ENCODE measurements around the gene OLFM3.

The OLFM3 gene
- long read RNA-seq, partial matches to known transcripts: 0 of 1 reads
- long read RNA-seq, other reads (novel, unspliced or antisense): 1 of 1 reads

DNA sequence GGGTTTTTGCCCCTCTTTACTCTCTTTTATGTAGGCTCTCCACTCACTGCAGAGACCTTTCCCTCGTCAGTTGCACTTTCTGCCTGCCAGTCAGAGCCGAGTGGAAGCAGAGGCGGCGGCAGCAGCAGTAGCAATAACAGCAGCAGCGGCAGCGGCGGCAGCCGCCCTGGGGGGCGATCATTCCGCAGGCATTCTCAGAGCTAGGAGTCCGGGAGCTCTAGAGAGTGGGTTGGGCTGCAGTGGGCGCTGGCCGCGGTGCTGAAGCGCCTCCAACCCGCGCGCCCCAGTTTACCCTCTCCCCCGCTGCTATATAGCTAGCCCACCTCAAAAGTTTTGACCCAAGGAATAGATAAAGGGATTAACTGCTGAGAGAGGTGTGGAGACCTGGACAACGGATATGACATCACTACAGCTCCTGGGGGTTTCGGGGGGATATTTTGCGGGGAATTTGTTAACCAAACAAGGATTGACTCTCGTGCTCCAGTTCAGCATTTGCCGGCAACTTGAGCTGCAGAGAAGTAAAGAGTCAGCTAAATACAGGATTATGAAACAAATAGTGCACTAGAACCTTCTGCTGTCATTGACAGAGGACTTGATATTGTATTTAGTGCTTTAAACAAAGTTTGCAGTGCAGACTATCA is at the start of gene OLFM3:
Gene OLFM3 (minus strand): TSS at position 102 of the 641 bp plus-strand sequence.
- Histone ChIP-seq H3K4me3 (replicated peaks; ENCODE audit: insufficient read depth, low read length) (no peak within 1 kb of the TSS), H3K27ac (replicated peaks) (no peak within 1 kb of the TSS)
- DNase-seq (ENCODE audit: low read depth in 1 of 2, low spot score in 1 of 2): no peak

DNA sequence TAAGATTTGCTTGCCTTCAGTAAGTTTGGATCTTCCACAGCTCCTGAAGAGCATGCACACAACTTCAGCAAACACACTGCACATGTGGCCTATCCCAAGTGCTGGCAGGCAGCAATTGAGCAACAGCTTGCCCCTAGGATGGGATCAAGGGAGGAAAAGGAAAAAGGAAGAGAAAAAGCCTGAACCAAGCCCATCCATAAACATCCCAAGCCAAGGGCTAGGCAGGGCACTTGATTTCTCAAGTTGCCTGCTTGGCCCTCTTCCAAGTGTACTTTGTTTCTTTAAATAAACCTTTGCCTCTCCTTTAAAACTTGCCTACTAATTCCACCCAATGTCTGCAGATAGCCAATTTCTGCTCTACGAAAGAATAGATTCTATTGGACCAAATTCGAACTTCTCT is 49.0 kb upstream of the OLFM3 start:
- DNase-seq (ENCODE audit: low read depth in 1 of 2, low spot score in 1 of 2): no peak
- H3K27me3 ChIP-seq (ENCODE audit: insufficient read depth, poor library complexity, severe bottlenecking): no peaks in the 10 kb centered on the region
- H3K4me3 ChIP-seq (replicated peaks; ENCODE audit: insufficient read depth, low read length): no peak overlapping the region
- TF ChIP-seq, protein P1, sequence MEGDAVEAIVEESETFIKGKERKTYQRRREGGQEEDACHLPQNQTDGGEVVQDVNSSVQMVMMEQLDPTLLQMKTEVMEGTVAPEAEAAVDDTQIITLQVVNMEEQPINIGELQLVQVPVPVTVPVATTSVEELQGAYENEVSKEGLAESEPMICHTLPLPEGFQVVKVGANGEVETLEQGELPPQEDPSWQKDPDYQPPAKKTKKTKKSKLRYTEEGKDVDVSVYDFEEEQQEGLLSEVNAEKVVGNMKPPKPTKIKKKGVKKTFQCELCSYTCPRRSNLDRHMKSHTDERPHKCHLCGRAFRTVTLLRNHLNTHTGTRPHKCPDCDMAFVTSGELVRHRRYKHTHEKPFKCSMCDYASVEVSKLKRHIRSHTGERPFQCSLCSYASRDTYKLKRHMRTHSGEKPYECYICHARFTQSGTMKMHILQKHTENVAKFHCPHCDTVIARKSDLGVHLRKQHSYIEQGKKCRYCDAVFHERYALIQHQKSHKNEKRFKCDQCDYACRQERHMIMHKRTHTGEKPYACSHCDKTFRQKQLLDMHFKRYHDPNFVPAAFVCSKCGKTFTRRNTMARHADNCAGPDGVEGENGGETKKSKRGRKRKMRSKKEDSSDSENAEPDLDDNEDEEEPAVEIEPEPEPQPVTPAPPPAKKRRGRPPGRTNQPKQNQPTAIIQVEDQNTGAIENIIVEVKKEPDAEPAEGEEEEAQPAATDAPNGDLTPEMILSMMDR (IDR thresholded peaks at IDR 0.05; ENCODE audit: insufficient read depth, low read length): no peak
- TF ChIP-seq SPI1 (IDR thresholded peaks at IDR 0.05; ENCODE audit: borderline replicate concordance, low read depth): no peak
- TF ChIP-seq, protein P2, sequence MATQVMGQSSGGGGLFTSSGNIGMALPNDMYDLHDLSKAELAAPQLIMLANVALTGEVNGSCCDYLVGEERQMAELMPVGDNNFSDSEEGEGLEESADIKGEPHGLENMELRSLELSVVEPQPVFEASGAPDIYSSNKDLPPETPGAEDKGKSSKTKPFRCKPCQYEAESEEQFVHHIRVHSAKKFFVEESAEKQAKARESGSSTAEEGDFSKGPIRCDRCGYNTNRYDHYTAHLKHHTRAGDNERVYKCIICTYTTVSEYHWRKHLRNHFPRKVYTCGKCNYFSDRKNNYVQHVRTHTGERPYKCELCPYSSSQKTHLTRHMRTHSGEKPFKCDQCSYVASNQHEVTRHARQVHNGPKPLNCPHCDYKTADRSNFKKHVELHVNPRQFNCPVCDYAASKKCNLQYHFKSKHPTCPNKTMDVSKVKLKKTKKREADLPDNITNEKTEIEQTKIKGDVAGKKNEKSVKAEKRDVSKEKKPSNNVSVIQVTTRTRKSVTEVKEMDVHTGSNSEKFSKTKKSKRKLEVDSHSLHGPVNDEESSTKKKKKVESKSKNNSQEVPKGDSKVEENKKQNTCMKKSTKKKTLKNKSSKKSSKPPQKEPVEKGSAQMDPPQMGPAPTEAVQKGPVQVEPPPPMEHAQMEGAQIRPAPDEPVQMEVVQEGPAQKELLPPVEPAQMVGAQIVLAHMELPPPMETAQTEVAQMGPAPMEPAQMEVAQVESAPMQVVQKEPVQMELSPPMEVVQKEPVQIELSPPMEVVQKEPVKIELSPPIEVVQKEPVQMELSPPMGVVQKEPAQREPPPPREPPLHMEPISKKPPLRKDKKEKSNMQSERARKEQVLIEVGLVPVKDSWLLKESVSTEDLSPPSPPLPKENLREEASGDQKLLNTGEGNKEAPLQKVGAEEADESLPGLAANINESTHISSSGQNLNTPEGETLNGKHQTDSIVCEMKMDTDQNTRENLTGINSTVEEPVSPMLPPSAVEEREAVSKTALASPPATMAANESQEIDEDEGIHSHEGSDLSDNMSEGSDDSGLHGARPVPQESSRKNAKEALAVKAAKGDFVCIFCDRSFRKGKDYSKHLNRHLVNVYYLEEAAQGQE (IDR thresholded peaks at IDR 0.05; ENCODE audit: insufficient replicate concordance, low read depth): no peak
- TF ChIP-seq GABPA (IDR thresholded peaks at IDR 0.05; ENCODE audit: low read depth): no peak
- no peak for TF ChIP-seq POLR2AphosphoS5 (IDR thresholded peaks at IDR 0.05; ENCODE audit: low read depth)
- no peak overlapping the region for H3K27ac ChIP-seq (replicated peaks)

More for the DNA sequence above, at the start of gene OLFM3:
- H3K27me3 ChIP-seq (ENCODE audit: insufficient read depth, poor library complexity, severe bottlenecking): peaks cover 3% of the 10 kb centered on the region
- TF ChIP-seq, protein P2 (IDR thresholded peaks at IDR 0.05; ENCODE audit: insufficient replicate concordance, low read depth): peak; percentile 94
- TF ChIP-seq POLR2AphosphoS5 (IDR thresholded peaks at IDR 0.05; ENCODE audit: low read depth): no peak

DNA sequence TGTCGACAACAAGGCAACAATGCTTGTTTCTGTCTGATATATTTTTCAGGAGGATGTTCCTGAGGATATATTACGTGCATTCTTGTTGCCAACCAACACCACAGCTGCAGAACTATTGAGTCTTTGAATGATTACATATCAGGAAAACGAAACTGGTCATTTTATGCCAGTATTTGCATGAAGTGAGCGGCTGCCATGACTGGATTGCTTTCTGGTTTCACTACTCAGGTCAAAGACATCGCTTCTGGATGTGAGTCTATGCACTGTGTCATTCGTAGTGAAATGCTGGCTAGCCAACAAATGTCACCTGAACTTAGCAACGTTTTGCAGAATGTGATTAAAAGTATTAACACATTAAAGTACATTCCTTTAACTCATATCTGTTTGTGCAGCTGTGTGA is 35.8 kb upstream of the OLFM3 start:
- TF ChIP-seq SPI1 (IDR thresholded peaks at IDR 0.05; ENCODE audit: borderline replicate concordance, low read depth) (no peak), POLR2AphosphoS5 (IDR thresholded peaks at IDR 0.05; ENCODE audit: low read depth) (no peak), GABPA (IDR thresholded peaks at IDR 0.05; ENCODE audit: low read depth) (no peak)
- TF ChIP-seq, protein P1 (IDR thresholded peaks at IDR 0.05; ENCODE audit: insufficient read depth, low read length): no peak
- TF ChIP-seq, protein P2 (IDR thresholded peaks at IDR 0.05; ENCODE audit: insufficient replicate concordance, low read depth): no peak

More for the DNA sequence above, 35.8 kb upstream of the OLFM3 start:
- no peaks in the 10 kb centered on the region for H3K27me3 ChIP-seq (ENCODE audit: insufficient read depth, poor library complexity, severe bottlenecking)
- H3K4me3 ChIP-seq (replicated peaks; ENCODE audit: insufficient read depth, low read length): no peak overlapping the region
- no peak overlapping the region for H3K27ac ChIP-seq (replicated peaks)
- DNase-seq (ENCODE audit: low read depth in 1 of 2, low spot score in 1 of 2): no peak

Data from HL-60 (cell line).